ENCODE data around the gene SLC7A14. TPM values are rescaled to one million over a fixed set of nuclear protein-coding genes. Genes with fewer than 3 reads are reported as not detected.

Gene SLC7A14
- polyA plus RNA-seq = not detected

- Histone ChIP-seq H3K4me1 (ENCODE audit: control insufficient read depth in 2 of 2, insufficient read depth in 2 of 2, low read length in 1 of 2) (no peaks in the 10 kb centered on the region), H3K27me3 (ENCODE audit: control insufficient read depth in 1 of 2, insufficient read depth in 2 of 2, low read length in 2 of 2) (peaks cover 0 to 14% of the 10 kb centered on the region in 2 donors), H3K9me3 (ENCODE audit: control insufficient read depth in 2 of 2, insufficient read depth in 1 of 2, low read depth in 1 of 2, low read length in 1 of 2) (peaks cover 7 to 11% of the 10 kb centered on the region in 2 donors), H3K36me3 (ENCODE audit: control insufficient read depth in 2 of 2, insufficient read depth in 2 of 2, low read length in 1 of 2) (no peaks in the 10 kb centered on the region), H3K4me3 (ENCODE audit: low read depth in 1 of 2, low read length in 2 of 2) (no peak within 1 kb of the TSS), H3K27ac (ENCODE audit: low read depth in 2 of 2, low read length in 1 of 2) (no peak within 1 kb of the TSS)
- WGBS, 2 donors = 14 to 17% methylated on average over 12 of the region's 12 CpGs
Measured at GRCh38 chr3:170585937-170586310, at the start of gene SLC7A14. TSS of gene SLC7A14 (minus strand) at chr3:170586075. CDS start at chr3:170526936, 59,139 bp downstream.

- Histone ChIP-seq H3K9me3 (ENCODE audit: control insufficient read depth in 2 of 2, insufficient read depth in 1 of 2, low read depth in 1 of 2, low read length in 1 of 2) (no peaks in the 10 kb centered on the region), H3K4me1 (ENCODE audit: control insufficient read depth in 2 of 2, insufficient read depth in 2 of 2, low read length in 1 of 2) (no peaks in the 10 kb centered on the region), H3K27ac (ENCODE audit: low read depth in 2 of 2, low read length in 1 of 2) (no peak overlapping the region), H3K4me3 (ENCODE audit: low read depth in 1 of 2, low read length in 2 of 2) (no peak overlapping the region), H3K36me3 (ENCODE audit: control insufficient read depth in 2 of 2, insufficient read depth in 2 of 2, low read length in 1 of 2) (no peaks in the 10 kb centered on the region), H3K27me3 (ENCODE audit: control insufficient read depth in 1 of 2, insufficient read depth in 2 of 2, low read length in 2 of 2) (no peaks in the 10 kb centered on the region)
- WGBS, 2 donors = 59 to 63% methylated on average over 2 of the region's 2 CpGs
Measured at GRCh38 chr3:170635385-170635735, 49.5 kb upstream of the SLC7A14 start.

DNA sequence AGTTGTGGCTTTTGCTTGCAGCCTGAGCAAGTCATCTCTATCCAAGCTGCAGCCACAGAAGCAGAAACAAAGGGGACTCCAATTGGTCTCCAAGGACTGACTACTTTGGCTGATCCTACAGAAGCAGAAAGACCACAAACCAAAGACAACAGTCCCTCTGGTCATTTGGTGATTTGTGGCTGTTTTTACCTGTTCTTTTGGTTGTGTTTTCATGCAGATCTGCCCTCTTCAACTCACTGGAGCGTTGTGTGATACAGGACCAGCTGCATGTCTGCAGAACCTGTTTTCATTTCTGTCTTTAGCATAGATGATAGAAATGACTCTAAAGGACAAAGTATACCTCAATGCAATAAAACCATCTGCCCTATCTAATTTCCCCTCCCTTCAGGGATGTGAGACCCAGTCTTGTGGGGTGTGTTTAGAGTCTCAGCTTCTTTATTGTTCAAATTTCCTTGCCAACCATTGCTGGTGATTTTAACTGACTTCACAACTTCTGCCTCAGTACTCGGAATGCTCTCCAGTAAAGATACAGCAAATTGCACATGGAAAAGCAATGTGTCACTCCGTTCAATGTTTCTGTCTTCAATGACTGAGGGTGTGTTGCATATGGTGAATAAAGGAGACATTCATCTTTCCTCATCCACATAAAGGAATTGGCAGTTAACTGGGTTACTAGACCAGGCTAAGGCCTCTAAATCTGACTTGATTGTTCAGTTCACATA, 48.9 kb upstream of the SLC7A14 start:
- Histone ChIP-seq H3K9me3 (ENCODE audit: control insufficient read depth in 2 of 2, insufficient read depth in 1 of 2, low read depth in 1 of 2, low read length in 1 of 2) (no peaks in the 10 kb centered on the region), H3K4me1 (ENCODE audit: control insufficient read depth in 2 of 2, insufficient read depth in 2 of 2, low read length in 1 of 2) (no peaks in the 10 kb centered on the region), H3K27me3 (ENCODE audit: control insufficient read depth in 1 of 2, insufficient read depth in 2 of 2, low read length in 2 of 2) (no peaks in the 10 kb centered on the region), H3K27ac (ENCODE audit: low read depth in 2 of 2, low read length in 1 of 2) (no peak overlapping the region), H3K4me3 (ENCODE audit: low read depth in 1 of 2, low read length in 2 of 2) (no peak overlapping the region), H3K36me3 (ENCODE audit: control insufficient read depth in 2 of 2, insufficient read depth in 2 of 2, low read length in 1 of 2) (no peaks in the 10 kb centered on the region)
- 75 to 81% methylated on average over 3 of the region's 3 CpGs for WGBS, 2 donors

DNA sequence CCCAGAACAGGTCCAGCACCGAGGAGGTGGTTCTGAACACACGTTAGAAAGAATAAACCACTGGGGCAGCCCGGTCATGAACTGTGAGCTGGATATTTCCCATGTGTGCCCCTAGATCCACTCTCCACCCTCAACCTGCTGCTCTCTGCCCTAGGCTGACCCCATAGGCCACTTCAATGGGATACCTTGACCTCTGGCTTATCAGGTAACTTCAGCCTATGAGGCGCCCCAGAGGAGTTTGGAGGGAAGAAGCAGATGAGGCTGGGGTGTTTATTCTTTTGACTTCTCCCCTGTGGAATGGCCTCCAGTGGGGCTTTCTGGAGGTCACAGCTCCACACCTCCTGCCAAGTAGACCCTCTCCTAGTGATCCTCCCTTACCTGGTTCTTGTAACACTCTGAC, 47.7 kb upstream of the SLC7A14 start:
- Histone ChIP-seq H3K4me3 (ENCODE audit: low read depth in 1 of 2, low read length in 2 of 2) (no peak overlapping the region), H3K27me3 (ENCODE audit: control insufficient read depth in 1 of 2, insufficient read depth in 2 of 2, low read length in 2 of 2) (no peaks in the 10 kb centered on the region), H3K4me1 (ENCODE audit: control insufficient read depth in 2 of 2, insufficient read depth in 2 of 2, low read length in 1 of 2) (no peaks in the 10 kb centered on the region), H3K36me3 (ENCODE audit: control insufficient read depth in 2 of 2, insufficient read depth in 2 of 2, low read length in 1 of 2) (no peaks in the 10 kb centered on the region), H3K9me3 (ENCODE audit: control insufficient read depth in 2 of 2, insufficient read depth in 1 of 2, low read depth in 1 of 2, low read length in 1 of 2) (no peaks in the 10 kb centered on the region), H3K27ac (ENCODE audit: low read depth in 2 of 2, low read length in 1 of 2) (no peak overlapping the region)
- WGBS, 2 donors = 75 to 82% methylated on average over 4 of the region's 4 CpGs

- Histone ChIP-seq H3K36me3 (ENCODE audit: control insufficient read depth in 2 of 2, insufficient read depth in 2 of 2, low read length in 1 of 2) (no peaks in the 10 kb centered on the region), H3K4me1 (ENCODE audit: control insufficient read depth in 2 of 2, insufficient read depth in 2 of 2, low read length in 1 of 2) (no peaks in the 10 kb centered on the region), H3K9me3 (ENCODE audit: control insufficient read depth in 2 of 2, insufficient read depth in 1 of 2, low read depth in 1 of 2, low read length in 1 of 2) (no peaks in the 10 kb centered on the region), H3K4me3 (ENCODE audit: low read depth in 1 of 2, low read length in 2 of 2) (no peak overlapping the region), H3K27ac (ENCODE audit: low read depth in 2 of 2, low read length in 1 of 2) (no peak overlapping the region), H3K27me3 (ENCODE audit: control insufficient read depth in 1 of 2, insufficient read depth in 2 of 2, low read length in 2 of 2) (no peaks in the 10 kb centered on the region)
- WGBS, 2 donors = 60 to 65% methylated on average over 4 of the region's 4 CpGs
Measured at GRCh38 chr3:170632780-170633179, 46.9 kb upstream of the SLC7A14 start.

DNA sequence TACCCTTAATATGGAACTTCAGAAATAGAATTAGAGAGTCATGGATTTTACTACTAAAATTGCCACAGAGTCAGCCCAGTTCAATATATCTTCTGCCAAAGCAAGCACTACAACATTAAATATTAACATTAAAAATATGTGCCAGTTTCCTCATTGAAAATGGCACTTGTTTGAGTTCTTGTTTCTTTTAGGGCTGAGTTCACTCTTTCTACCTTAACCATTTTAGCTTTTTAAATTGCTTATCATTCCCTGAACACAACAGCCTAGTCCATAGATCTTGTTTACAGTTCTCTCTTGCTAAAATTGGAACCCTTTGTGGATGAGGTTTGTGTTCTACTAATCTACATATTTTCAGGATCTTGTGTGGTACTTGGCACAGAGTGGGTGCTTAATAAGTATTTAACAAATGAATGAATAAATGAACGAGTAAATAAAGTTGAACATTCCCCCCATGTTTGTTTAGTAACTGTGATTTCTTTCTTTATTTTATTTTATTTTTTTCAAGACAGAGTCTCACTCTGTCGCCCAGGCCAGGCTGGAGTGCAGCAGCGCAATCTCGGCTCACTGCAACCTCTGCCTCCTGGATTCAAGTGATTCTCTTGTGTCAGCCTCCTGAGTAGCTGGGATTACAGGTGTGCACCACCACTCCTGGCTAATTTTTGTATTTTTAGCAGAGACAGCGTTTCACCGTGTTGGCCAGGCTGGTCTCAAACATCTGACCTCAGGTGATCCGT, 46.0 kb upstream of the SLC7A14 start:
- H3K9me3 ChIP-seq (ENCODE audit: control insufficient read depth in 2 of 2, insufficient read depth in 1 of 2, low read depth in 1 of 2, low read length in 1 of 2) = no peaks in the 10 kb centered on the region
- H3K4me1 ChIP-seq (ENCODE audit: control insufficient read depth in 2 of 2, insufficient read depth in 2 of 2, low read length in 1 of 2) = no peaks in the 10 kb centered on the region
- no peaks in the 10 kb centered on the region for H3K27me3 ChIP-seq (ENCODE audit: control insufficient read depth in 1 of 2, insufficient read depth in 2 of 2, low read length in 2 of 2)
- H3K27ac ChIP-seq (ENCODE audit: low read depth in 2 of 2, low read length in 1 of 2) = no peak overlapping the region
- 89 to 93% methylated on average over 7 of the region's 7 CpGs for WGBS, 2 donors
- H3K4me3 ChIP-seq (ENCODE audit: low read depth in 1 of 2, low read length in 2 of 2) = no peak overlapping the region
- H3K36me3 ChIP-seq (ENCODE audit: control insufficient read depth in 2 of 2, insufficient read depth in 2 of 2, low read length in 1 of 2) = no peaks in the 10 kb centered on the region

GRCh38 chr3:170623524-170623923, 37.6 kb upstream of the SLC7A14 start:
- no peaks in the 10 kb centered on the region for H3K27me3 ChIP-seq (ENCODE audit: control insufficient read depth in 1 of 2, insufficient read depth in 2 of 2, low read length in 2 of 2)
- H3K9me3 ChIP-seq (ENCODE audit: control insufficient read depth in 2 of 2, insufficient read depth in 1 of 2, low read depth in 1 of 2, low read length in 1 of 2) = peaks cover 0 to 6% of the 10 kb centered on the region in 2 donors
- H3K4me3 ChIP-seq (ENCODE audit: low read depth in 1 of 2, low read length in 2 of 2) = no peak overlapping the region
- no peaks in the 10 kb centered on the region for H3K4me1 ChIP-seq (ENCODE audit: control insufficient read depth in 2 of 2, insufficient read depth in 2 of 2, low read length in 1 of 2)
- WGBS, 2 donors = 66 to 72% methylated on average over 1 of the region's 1 CpG
- no peaks in the 10 kb centered on the region for H3K36me3 ChIP-seq (ENCODE audit: control insufficient read depth in 2 of 2, insufficient read depth in 2 of 2, low read length in 1 of 2)
- no peak overlapping the region for H3K27ac ChIP-seq (ENCODE audit: low read depth in 2 of 2, low read length in 1 of 2)

DNA sequence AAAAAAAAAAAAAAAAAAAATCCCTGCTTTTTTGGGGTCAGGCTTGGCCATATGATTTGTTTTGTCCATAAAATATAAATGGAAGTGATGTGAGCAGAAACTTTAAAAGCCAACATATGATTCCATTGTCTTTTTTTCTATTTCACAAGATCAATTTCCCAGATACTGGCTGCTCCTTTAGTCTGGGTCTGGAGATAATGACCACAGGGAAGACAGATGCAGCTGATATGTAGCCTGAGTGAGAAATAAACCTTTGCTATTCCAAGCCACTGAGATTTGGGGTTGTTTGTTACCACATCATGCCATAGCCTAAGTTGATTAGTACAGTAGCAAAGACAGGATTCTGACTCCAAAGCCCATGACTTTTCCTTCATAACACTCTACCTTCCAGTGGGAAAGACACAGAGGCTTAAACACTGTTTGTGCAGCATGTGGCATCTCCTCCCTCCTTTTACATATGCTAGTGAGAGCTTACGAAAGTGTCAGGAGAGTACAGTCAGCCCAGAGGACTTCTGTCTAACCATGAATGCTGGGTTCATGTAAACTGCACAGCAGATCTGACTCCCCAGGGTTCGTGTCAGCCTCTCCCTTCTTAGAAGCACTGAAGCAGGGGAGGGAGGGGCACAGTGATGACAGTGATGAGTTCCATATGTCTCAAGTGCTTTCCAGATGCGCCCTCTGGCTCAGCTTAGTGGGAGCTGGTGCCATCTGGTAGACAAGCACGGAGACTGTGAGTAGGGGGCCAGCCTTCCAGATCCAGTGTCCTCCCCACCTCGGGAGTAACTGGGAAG, 36.7 kb upstream of the SLC7A14 start:
- Histone ChIP-seq H3K9me3 (ENCODE audit: control insufficient read depth in 2 of 2, insufficient read depth in 1 of 2, low read depth in 1 of 2, low read length in 1 of 2) (peaks cover 0 to 6% of the 10 kb centered on the region in 2 donors), H3K27me3 (ENCODE audit: control insufficient read depth in 1 of 2, insufficient read depth in 2 of 2, low read length in 2 of 2) (no peaks in the 10 kb centered on the region), H3K4me1 (ENCODE audit: control insufficient read depth in 2 of 2, insufficient read depth in 2 of 2, low read length in 1 of 2) (no peaks in the 10 kb centered on the region), H3K4me3 (ENCODE audit: low read depth in 1 of 2, low read length in 2 of 2) (no peak overlapping the region), H3K27ac (ENCODE audit: low read depth in 2 of 2, low read length in 1 of 2) (no peak overlapping the region), H3K36me3 (ENCODE audit: control insufficient read depth in 2 of 2, insufficient read depth in 2 of 2, low read length in 1 of 2) (no peaks in the 10 kb centered on the region)
- 41 to 51% methylated on average over 5 of the region's 5 CpGs for WGBS, 2 donors

DNA sequence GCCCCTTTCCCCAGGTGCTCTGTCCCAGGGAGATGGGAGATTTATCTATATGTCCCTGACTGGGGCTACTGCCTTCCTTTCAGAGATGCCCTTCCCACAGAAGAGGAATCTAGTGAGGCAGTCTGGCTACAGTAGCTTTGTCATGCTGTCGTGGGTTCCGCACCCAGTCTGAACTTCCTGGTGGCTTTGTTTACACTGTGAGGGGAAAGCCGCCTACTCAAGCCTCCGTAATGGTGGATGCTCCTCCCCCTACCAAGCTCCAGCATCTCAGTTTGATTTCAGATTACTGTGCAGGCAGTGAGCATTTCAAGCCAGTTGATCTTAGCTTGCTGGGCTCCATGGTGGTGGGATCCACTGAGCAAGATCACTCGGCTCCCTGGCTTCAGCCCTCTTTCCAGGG, 35.4 kb upstream of the SLC7A14 start:
- no peaks in the 10 kb centered on the region for H3K27me3 ChIP-seq (ENCODE audit: control insufficient read depth in 1 of 2, insufficient read depth in 2 of 2, low read length in 2 of 2)
- peaks cover 0 to 6% of the 10 kb centered on the region in 2 donors for H3K9me3 ChIP-seq (ENCODE audit: control insufficient read depth in 2 of 2, insufficient read depth in 1 of 2, low read depth in 1 of 2, low read length in 1 of 2)
- no peaks in the 10 kb centered on the region for H3K36me3 ChIP-seq (ENCODE audit: control insufficient read depth in 2 of 2, insufficient read depth in 2 of 2, low read length in 1 of 2)
- 62 to 73% methylated on average over 5 of the region's 5 CpGs for WGBS, 2 donors
- H3K27ac ChIP-seq (ENCODE audit: low read depth in 2 of 2, low read length in 1 of 2) = no peak overlapping the region
- no peak overlapping the region for H3K4me3 ChIP-seq (ENCODE audit: low read depth in 1 of 2, low read length in 2 of 2)
- H3K4me1 ChIP-seq (ENCODE audit: control insufficient read depth in 2 of 2, insufficient read depth in 2 of 2, low read length in 1 of 2) = no peaks in the 10 kb centered on the region
